Activated naive CD8-positive, alpha-beta T cell (primary cell): ENCODE data around the gene BORCS8.
A peak's percentile ranks its signal among the peaks of the same experiment; 100 is the strongest.

ENCODE experiments used
- H3K27ac Mint-ChIP-seq: one replicate; pipeline ENCODE4 v1.8.0; 2021; ENCODE audit warnings: mixed read lengths
- H3K27me3 Mint-ChIP-seq: one replicate; pipeline ENCODE4 v1.8.0; 2021; ENCODE audit warnings: mixed read lengths
- H3K36me3 Mint-ChIP-seq: one replicate; pipeline ENCODE4 v1.8.0; 2021; ENCODE audit warnings: mixed read lengths
- H3K4me1 Mint-ChIP-seq: one replicate; pipeline ENCODE4 v1.8.0; 2021; ENCODE audit warnings: low read depth, mixed read lengths
- H3K4me3 Mint-ChIP-seq: one replicate; pipeline ENCODE4 v1.8.0; 2021; ENCODE audit warnings: mild to moderate bottlenecking, mixed read lengths
- H3K9me3 Mint-ChIP-seq: one replicate; pipeline ENCODE4 v1.8.0; 2021; ENCODE audit warnings: low read depth, mixed read lengths

Gene BORCS8

DNA sequence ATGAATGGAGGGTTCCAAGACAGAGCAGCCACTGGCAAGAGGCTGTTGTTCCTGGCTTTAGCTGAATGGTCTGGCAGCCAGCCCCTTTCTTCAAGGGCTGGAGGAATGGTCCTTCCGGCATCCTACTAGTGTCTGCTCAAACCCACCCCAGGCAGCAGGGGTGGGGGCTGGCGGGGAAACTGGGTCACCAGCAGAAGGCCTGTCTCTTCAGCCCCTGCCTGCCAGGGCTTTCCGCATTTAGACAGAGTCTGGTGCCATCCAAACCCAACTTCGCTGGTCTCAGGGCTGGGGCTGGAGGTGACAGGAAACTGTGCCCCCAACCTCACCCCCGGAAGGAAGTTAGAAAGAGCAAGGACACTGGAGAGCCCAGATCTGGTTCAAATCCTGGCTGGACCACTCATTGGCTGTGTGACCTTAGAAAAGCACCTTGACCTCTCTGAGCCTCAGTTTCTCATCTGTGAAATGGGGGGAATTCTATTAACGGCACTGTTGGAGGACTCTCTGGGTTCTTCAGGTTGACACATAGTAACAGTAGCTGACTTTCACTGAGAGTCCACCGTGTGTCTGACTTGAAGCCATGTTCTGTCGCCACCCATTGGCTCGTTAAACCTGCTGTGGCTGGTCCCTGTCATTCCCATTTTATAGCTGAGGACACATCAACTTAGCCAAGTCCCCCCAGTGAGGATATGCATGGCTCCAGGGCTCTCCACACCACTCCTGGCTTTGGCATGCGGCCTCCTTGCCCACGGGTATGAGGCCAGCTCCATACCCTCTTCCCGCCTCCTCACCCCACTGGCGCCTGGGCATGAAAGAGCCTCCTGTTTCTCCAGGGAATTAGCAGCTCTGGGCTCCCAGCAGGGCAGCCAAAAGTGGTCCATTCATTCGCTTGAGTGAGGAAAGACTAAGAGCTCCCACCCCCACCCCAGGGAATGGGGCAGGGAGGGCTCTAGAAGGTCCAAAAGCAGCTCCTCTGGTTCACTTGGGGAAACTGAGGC is 13.8 kb upstream of the BORCS8 start:
- H3K36me3 Mint-ChIP-seq: no peaks in the 10 kb centered on the region
- no peak overlapping the region for H3K4me3 Mint-ChIP-seq
- H3K9me3 Mint-ChIP-seq: no peaks in the 10 kb centered on the region
- no peak overlapping the region for H3K27ac Mint-ChIP-seq
- peaks cover 22% of the 10 kb centered on the region for H3K4me1 Mint-ChIP-seq
- peaks cover 2% of the 10 kb centered on the region for H3K27me3 Mint-ChIP-seq

GRCh38 chr19:19204181-19204580 is 12.2 kb upstream of the BORCS8 start:
- H3K27me3 Mint-ChIP-seq: no peaks in the 10 kb centered on the region

DNA sequence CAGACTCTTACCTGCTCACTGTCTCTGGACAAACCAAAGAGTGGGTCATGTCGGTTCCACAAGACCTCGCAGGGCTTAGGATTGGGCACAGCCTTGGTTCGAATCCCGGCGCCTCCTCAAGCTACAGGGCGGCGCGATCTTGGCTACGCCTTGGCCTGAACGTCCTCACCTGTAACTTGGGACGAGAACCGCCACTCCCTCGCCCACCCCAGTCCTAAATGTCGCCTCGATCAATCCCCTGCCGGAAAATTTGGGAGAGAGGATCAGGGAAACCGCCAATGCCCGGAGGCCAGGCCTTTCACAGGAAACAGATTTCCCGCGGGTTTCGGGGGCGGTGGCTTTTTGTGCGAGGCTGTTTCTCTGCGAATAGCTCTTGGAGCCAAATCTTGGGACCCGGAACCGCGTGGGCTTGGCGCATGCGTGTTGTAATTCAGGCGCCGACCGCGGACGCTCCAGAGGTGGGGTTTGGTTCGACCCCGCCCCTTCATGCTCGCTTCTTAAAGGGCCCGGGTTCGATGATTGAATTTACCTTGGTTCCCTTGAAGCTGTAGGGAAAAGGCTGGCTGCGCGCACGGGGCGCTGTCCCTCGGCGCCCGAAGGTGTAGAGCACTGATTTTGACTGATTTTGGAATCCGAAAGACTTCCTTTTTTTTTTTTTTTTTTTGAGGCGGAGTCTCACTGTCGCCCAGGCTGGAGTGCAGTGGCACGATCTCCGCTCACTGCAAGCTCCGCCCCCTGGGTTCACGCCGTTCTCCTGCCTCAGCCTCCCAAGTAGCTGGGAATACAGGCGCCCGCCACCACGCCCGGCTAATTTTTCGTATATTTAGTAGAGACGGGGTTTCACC is 11.3 kb upstream of the BORCS8 start, which contains the start of gene NR2C2AP:
Gene NR2C2AP, minus strand, starts transcription at position 403 of the 845 bp plus-strand sequence. Its CDS starts 354 bp downstream, at position 49.
- Mint-ChIP-seq H3K27me3 (no peaks in the 10 kb centered on the region), H3K36me3 (no peaks in the 10 kb centered on the region), H3K27ac (peak within 1 kb of the TSS; percentile 96), H3K4me1 (peaks cover 22% of the 10 kb centered on the region), H3K4me3 (peak within 1 kb of the TSS; percentile 96), H3K9me3 (no peaks in the 10 kb centered on the region)

More at GRCh38 chr19:19204181-19204580, 12.2 kb upstream of the BORCS8 start:
- peaks cover 22% of the 10 kb centered on the region for H3K4me1 Mint-ChIP-seq
- H3K27ac Mint-ChIP-seq: no peak overlapping the region
- H3K9me3 Mint-ChIP-seq: no peaks in the 10 kb centered on the region
- no peaks in the 10 kb centered on the region for H3K36me3 Mint-ChIP-seq
- H3K4me3 Mint-ChIP-seq: peak overlapping the region; percentile 96

GRCh38 chr19:19202707-19203011 is 10.7 kb upstream of the BORCS8 start:
- peak overlapping the region; percentile 96 for H3K4me3 Mint-ChIP-seq
- no peaks in the 10 kb centered on the region for H3K9me3 Mint-ChIP-seq
- H3K27me3 Mint-ChIP-seq: no peaks in the 10 kb centered on the region
- H3K36me3 Mint-ChIP-seq: no peaks in the 10 kb centered on the region
- peaks cover 19% of the 10 kb centered on the region for H3K4me1 Mint-ChIP-seq
- peak overlapping the region; percentile 96 for H3K27ac Mint-ChIP-seq

DNA sequence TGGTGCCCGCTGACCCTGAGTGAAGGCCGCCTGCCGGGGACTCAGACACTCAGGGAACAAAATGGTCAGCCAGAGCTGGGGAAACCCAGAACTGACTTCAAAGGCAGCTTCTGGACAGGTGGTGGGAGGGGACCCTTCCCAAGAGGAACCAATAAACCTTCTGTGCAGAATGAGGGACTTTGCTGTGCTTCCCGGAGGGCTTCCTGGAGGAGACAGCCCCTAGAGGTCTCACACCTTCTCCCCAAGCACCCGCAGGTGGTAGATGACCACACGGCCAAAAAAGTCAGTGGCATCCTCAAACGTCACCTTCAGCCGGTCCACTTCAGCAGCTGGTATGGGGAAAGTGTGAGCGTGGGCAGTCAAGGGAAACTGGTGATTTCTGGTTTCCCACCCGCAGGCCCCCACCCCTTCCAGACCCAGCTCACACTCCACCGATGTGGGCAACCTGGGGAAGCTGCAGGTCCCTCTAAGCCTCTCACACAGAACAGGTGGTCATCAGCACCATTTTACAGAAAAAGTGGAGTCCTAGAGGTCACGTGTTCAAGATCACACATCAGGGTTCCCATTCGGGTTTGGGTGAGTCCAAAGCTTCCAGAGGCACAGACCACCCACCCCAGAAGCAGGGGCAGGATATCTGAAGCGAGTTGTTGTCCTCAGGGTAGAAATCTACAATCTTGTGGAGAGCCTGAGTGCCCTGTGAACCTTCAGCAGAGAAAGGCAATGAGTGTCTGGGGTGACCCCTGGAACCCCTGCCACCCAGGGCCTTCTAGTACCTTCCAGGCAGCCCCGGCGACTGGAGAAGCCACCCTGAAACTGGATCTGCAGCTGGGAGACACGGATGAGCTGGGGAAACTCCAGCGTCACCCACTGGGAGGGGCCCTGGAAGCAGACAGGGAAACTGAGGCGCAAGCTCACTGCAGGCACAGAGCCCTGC is 10.0 kb upstream of the BORCS8 start:
- peak overlapping the region; percentile 96 for H3K27ac Mint-ChIP-seq
- peak overlapping the region; percentile 96 for H3K4me3 Mint-ChIP-seq
- H3K4me1 Mint-ChIP-seq: peaks cover 12% of the 10 kb centered on the region
- H3K27me3 Mint-ChIP-seq: no peaks in the 10 kb centered on the region
- H3K9me3 Mint-ChIP-seq: no peaks in the 10 kb centered on the region
- no peaks in the 10 kb centered on the region for H3K36me3 Mint-ChIP-seq

GRCh38 chr19:19193926-19194325 is 2.0 kb upstream of the BORCS8 start:
- no peaks in the 10 kb centered on the region for H3K9me3 Mint-ChIP-seq
- H3K27ac Mint-ChIP-seq: peak overlapping the region; percentile 50
- no peaks in the 10 kb centered on the region for H3K36me3 Mint-ChIP-seq
- peak overlapping the region; percentile 97 for H3K4me3 Mint-ChIP-seq
- no peaks in the 10 kb centered on the region for H3K27me3 Mint-ChIP-seq
- peaks cover 36% of the 10 kb centered on the region for H3K4me1 Mint-ChIP-seq

- peaks cover 39% of the 10 kb centered on the region for H3K4me1 Mint-ChIP-seq
- no peaks in the 10 kb centered on the region for H3K27me3 Mint-ChIP-seq
- H3K27ac Mint-ChIP-seq: peak overlapping the region; percentile 98
- no peaks in the 10 kb centered on the region for H3K36me3 Mint-ChIP-seq
- H3K4me3 Mint-ChIP-seq: peak overlapping the region; percentile 97
- H3K9me3 Mint-ChIP-seq: no peaks in the 10 kb centered on the region
These were observed 1.0 kb upstream of the BORCS8 start for GRCh38 chr19:19192910-19193423.

- no peaks in the 10 kb centered on the region for H3K27me3 Mint-ChIP-seq
- peak overlapping the region; percentile 98 for H3K27ac Mint-ChIP-seq
- H3K4me3 Mint-ChIP-seq: peak overlapping the region; percentile 97
- H3K9me3 Mint-ChIP-seq: no peaks in the 10 kb centered on the region
- peaks cover 2% of the 10 kb centered on the region for H3K36me3 Mint-ChIP-seq
- peaks cover 41% of the 10 kb centered on the region for H3K4me1 Mint-ChIP-seq
These were observed 229 bp downstream of the BORCS8 start for GRCh38 chr19:19191768-19192077.

GRCh38 chr19:19186742-19187141 is 5.2 kb downstream of the BORCS8 start:
- no peak overlapping the region for H3K27ac Mint-ChIP-seq
- no peaks in the 10 kb centered on the region for H3K27me3 Mint-ChIP-seq
- H3K4me3 Mint-ChIP-seq: no peak overlapping the region
- peaks cover 10% of the 10 kb centered on the region for H3K36me3 Mint-ChIP-seq
- H3K4me1 Mint-ChIP-seq: peaks cover 32% of the 10 kb centered on the region
- H3K9me3 Mint-ChIP-seq: no peaks in the 10 kb centered on the region

- Mint-ChIP-seq H3K27me3 (no peaks in the 10 kb centered on the region), H3K36me3 (peaks cover 10% of the 10 kb centered on the region), H3K27ac (peak overlapping the region; percentile 17), H3K9me3 (no peaks in the 10 kb centered on the region), H3K4me1 (peaks cover 27% of the 10 kb centered on the region), H3K4me3 (no peak overlapping the region)
These were observed 5.9 kb downstream of the BORCS8 start for GRCh38 chr19:19185853-19186740.

DNA sequence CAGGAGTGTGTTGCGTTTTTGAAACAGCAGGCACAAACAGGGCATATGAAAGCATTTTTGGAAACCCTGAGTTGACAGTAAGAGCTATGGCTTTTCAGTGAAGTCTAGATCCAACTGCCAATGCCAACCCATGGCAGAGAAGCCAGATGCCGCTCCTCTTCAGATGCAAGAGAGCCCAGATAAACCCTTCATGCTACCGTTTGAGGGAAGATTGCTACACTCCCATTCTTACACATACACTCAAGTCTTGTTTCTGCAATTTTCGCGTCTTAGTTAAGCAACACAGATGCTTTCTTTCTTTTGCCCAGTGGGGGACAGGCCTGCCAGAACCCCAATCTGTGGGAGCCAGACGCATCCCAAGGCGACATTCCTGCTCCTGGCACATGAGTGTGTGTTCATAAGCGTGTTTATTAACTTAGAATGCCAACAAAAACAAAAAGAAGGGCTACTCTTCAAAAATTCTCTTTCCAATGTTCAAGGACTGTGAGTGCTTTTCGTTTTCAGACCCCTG is 10.4 kb downstream of the BORCS8 start:
- Mint-ChIP-seq H3K4me1 (peaks cover 6% of the 10 kb centered on the region), H3K27me3 (no peaks in the 10 kb centered on the region), H3K27ac (no peak overlapping the region), H3K9me3 (no peaks in the 10 kb centered on the region), H3K4me3 (no peak overlapping the region), H3K36me3 (peaks cover 6% of the 10 kb centered on the region)

- H3K4me3 Mint-ChIP-seq: no peak overlapping the region
- H3K27me3 Mint-ChIP-seq: no peaks in the 10 kb centered on the region
- H3K4me1 Mint-ChIP-seq: no peaks in the 10 kb centered on the region
- no peaks in the 10 kb centered on the region for H3K36me3 Mint-ChIP-seq
- no peaks in the 10 kb centered on the region for H3K9me3 Mint-ChIP-seq
- no peak overlapping the region for H3K27ac Mint-ChIP-seq
These were observed 12.2 kb downstream of the BORCS8 start for GRCh38 chr19:19179548-19180441.
